Measurements from ENCODE around the gene CT47C1. TPM values are rescaled to one million over a fixed set of nuclear protein-coding genes. Genes with fewer than 3 reads are reported as not detected.
"Not testable (repeated sequence)": the region's sequence is repeated elsewhere in the genome, so short reads cannot be mapped to it uniquely, and the experiment has no call there.

Gene CT47C1
- polyA plus RNA-seq (ENCODE audit: insufficient read length in 4 of 4) = not detected

DNA sequence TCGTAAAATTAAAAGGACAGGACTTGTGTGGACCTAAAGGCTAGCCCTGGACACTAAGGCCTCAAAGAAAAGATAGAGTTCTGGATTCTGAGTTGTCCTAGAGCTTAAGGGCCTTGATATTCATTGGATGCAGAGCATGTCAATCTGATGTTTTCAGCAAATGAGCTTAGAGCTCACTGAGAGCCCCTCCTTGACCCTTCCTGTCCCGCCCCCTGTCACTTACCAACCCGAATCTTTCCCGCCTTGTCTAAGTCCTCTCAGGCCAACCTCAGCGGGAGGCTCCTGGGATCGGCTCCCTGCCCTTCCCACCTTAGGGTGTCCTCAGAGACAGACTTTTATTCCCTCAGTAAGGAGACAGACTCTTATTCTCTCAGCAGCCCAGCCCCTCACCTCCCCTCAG lies at the start of gene CT47C1:
Gene CT47C1 (plus strand): TSS at position 250 of the 400 bp plus-strand sequence. CDS start 233 bp downstream, outside the sequence.
- DNase-seq (ENCODE audit: low read depth in 4 of 4, low spot score in 2 of 4) = no peak

DNA sequence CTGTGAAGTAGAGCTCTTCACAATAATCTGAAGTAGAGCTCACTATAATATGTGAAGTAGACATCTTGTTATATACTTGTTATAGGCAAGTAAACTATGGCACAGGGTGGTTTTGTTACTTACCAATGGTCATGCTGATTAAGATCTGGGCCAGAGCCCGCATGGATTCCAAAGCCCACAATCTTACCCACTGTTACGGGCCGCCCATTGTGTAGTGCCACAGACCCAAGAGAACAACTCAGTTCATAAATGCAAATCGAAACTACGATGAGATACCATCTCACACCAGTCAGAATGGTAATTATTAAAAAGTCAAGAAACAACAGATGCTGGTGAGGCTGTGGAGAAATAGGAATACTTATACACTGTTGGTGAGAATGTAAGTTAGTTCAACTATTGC lies 46.9 kb upstream of the CT47C1 start:
- no peak for DNase-seq (ENCODE audit: low read depth in 4 of 4, low spot score in 2 of 4)

DNA sequence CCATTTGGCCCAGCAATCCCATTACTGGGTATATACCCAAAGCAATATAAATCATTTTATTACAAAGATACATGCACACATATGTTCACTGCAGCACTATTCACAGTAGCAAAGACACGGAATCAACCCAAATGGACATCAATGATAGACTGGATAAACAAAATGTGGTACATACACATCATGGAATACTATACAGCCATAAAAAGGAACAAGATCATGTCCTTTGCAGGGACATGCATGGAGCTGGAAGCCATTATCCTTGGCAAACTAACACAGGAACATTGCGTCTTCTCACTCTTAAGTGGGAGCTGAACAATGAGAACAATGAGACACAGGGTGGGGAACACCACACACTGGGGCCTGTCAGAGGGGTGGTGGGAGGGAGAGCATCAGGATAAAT lies 46.4 kb upstream of the CT47C1 start:
- not testable (repeated sequence) for DNase-seq (ENCODE audit: low read depth in 4 of 4, low spot score in 2 of 4)

DNA sequence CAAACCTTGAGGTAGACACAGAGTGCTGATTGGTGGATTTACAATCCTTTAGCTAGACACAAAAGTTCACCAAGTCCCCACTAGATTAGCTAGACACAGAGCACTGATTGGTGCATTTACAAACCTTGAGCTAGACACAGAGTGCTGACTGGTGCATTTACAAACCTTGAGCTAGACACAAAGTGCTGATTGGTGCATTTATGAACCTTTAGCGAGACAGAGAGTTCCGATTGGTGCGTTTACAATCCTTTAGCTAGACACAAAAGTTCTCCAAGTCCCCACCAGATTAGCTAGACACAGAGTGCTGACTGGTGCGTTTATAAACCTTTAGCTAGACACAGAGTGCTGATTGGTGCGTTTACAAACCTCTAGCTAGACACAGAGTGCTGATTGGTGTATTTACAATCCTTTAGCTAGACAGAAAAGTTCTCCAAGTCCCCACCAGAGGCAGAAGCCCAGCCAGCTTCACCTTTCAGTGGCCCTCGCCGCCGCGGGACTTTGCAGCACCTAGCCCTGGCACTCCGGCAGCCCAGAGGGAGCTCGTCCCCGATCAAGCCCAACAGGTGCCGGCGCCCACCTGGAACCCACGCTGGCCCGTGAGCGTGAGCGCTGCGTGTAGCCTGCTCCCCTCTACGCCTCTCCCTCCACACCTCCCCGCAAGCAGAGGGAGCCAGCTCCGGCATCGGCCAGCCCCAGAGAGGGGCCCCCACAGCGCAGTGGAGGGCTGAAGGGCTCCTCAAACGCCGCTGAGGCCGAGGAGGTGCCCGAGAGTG lies 44.6 kb upstream of the CT47C1 start:
- DNase-seq (ENCODE audit: low read depth in 4 of 4, low spot score in 2 of 4) = not testable (repeated sequence)

DNA sequence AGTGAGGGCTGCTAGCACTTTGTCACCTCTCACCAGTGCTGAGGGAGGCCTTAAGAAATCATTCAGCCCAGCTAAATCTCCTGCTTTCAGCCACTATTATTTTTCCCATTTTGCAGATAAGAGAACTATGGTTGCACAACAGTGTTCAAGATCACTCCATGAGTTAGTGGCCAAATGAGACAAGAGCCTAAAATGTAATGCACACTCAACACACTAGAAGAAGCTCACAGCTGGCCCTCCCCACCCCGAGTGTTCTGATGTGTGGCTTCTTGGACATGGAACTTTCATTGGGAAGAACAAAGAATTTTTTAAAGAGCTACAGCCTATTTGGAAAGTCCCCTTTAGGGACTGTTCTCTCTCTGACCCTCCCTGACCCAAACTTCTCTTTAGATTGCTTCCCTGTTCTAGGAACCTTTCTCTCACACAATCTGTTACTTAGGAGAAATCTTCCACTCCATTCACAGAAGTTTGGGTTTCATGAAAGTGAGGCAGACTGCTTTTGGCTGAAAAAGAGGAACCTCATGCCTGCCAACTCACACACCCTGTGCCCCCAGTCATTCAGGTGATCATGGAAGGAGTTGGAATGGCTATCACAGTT lies 44.0 kb upstream of the CT47C1 start:
- DNase-seq (ENCODE audit: low read depth in 4 of 4, low spot score in 2 of 4) = no peak

DNA sequence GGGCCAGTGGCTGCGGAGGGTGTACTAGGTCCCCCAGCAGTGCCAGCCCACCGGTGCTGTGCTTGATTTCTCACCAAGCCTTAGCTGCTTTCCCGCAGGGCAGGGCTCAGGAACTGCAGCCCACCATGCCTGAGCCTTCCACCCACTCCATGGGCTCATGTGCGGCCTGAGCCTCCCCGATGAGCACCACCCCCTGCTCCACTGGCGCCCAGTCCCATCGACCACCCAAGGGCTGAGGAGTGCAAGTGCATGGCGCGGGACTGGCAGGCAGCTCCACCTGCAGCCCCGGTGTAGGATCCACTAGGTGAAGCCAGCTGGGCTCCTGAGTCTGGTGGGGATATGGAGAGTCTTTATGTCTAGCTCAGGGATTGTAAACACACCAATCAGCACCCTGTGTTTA lies 43.1 kb upstream of the CT47C1 start:
- not testable (repeated sequence) for DNase-seq (ENCODE audit: low read depth in 4 of 4, low spot score in 2 of 4)

DNA sequence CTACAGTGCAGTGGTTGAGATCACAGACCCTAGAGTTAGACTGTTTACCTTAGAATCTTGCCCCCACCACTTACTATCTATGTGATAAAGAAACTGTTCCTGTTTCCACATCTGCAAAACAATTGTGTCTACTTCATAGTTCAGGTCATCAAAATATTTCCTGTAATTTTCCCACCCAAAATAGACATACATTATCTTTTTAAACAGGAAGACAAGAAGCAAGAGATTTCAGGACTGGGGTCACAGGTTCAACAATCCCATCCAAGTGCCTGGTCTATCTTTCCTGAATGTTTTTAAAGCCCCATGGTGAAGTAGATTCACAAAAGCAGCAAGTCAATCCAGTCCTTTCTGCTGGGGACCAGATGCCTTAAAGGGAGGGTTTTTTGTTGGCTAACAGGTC lies 41.8 kb upstream of the CT47C1 start:
- no peak for DNase-seq (ENCODE audit: low read depth in 4 of 4, low spot score in 2 of 4)

DNA sequence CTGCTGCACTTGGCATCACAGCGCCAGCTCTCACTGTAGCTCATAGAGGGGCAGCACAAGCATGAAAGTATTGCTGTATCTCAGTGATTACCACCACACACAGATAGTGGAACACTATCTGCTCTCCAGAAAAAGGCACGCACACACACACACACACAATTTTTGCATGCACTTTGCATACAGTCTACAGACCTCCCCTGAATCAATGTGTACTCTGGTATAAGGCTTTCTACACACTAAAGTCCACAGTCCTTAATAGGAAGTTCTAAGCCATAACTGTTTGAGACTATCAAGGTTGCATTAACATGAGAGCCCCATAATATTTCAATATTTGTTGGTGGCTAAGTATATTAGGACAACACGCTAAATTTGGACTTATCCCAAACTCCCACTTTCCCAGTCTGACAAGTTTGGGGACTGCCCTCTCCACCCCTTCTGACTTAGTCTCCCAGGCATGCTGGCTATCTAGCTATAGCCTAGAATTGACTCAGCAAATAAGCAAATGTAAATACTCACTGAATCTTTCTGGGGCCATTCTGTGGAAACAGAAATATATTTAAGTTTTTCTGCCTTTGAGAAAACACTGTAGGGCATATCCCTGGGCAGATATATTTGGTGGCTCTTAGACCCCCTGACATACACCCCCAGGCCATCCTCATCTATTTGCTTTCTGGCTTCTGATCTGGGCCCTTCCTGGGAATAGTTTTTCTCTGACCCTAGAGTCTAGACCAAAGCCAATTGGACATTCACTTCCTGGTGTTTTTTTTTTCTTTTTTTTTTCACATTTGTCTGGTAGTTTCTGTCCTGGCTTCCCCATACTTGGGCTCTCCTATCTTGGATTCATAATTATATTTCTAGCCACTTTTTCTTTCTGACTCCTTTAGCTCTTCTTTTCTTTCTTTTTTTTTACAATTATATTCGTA lies 36.4 kb upstream of the CT47C1 start:
- DNase-seq (ENCODE audit: low read depth in 4 of 4, low spot score in 2 of 4) = no peak

DNA sequence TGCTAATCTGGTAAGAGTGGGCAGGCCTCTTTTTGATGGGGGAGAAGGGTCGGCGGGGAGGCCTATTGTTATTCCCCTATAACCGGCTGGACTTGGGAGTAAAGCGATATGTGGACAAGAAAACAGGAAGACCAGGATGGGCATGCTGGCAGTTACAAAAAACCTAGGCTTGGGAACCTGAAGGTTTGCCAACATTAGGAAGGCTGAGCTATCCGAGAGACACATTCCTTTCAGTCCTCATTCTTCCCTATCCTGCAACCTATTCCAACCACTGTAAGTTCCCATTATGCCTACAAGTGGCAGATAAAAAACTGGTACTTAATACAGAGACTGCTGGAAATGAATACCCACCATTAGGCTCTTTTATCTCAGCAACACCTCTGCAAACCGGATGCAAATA lies 32.4 kb upstream of the CT47C1 start:
- no peak for DNase-seq (ENCODE audit: low read depth in 4 of 4, low spot score in 2 of 4)

DNA sequence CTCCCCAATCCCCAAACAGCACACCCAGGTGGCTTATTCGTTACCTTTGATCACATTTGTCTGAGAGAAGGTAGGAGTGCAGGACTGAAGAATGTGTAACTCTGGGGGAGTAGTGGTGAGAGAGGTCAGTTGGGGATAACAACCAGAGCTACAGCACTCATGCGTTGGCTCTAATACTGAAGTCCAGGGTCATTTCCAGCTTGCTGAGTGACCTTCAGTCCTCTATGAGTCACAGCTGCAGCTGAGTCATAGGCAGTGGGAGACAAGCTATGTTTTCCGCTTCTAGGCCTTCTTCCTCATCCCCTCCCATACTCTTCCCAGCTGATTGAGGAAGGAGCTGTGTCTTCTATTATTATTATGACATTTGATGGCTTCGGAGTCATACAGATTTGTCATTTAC lies 31.6 kb upstream of the CT47C1 start:
- DNase-seq (ENCODE audit: low read depth in 4 of 4, low spot score in 2 of 4) = no peak

DNA sequence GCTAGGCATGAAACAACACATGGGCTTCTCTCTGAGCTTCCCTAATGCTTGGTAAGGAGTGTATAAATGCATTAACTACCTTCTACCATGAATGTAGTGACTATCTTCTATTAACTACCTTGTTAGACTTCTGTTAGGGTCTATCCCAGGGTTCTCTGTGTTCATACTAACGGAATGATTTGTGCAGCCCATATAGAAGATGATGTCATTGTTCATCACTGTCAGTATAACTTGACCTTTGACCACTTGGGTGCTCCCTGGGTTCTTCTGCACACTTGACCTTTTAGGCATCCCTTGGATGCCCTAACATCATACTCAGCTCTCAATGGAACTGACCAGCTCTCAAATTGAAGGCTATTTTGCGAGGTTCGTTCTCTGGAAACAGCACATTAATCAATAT lies 30.8 kb upstream of the CT47C1 start:
- DNase-seq (ENCODE audit: low read depth in 4 of 4, low spot score in 2 of 4) = no peak

DNA sequence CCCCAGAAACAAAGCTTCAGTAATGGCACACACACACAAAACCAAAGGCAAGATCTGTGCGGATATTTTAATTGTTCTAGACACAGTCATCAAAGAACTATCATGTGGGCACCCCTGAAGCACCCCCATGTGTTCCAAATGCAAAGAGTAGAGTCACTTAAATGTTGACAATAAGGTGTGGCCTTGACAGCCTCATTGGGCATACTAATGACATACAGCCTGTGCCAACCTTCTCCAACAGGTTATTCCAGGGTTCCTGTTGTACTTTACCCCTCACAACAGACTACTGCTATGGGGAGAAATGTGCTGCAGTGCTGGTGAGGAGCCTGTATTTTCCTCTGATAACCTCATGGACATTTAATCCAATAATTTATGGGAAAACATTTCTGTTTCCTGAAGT lies 29.8 kb upstream of the CT47C1 start:
- no peak for DNase-seq (ENCODE audit: low read depth in 4 of 4, low spot score in 2 of 4)

DNA sequence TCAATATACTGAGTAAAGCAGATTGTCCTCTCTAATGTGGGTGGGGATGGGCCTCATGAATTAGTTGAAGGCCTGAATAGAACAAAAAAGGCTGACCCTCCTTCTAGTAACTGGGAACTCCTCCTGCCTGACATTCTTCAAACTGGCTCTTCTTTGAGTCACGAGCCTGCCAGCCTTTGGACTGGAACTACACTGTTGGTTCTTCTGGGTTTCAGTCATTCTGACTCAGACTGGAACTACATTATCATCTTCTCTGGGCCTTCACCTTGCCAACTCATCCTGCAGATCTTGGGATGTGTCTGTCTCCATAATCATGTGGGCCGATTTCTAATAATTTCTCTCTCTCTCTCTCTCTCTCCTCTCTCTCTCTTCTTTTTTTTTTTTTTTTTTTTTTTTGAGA lies 26.9 kb upstream of the CT47C1 start:
- DNase-seq (ENCODE audit: low read depth in 4 of 4, low spot score in 2 of 4) = no peak

DNA sequence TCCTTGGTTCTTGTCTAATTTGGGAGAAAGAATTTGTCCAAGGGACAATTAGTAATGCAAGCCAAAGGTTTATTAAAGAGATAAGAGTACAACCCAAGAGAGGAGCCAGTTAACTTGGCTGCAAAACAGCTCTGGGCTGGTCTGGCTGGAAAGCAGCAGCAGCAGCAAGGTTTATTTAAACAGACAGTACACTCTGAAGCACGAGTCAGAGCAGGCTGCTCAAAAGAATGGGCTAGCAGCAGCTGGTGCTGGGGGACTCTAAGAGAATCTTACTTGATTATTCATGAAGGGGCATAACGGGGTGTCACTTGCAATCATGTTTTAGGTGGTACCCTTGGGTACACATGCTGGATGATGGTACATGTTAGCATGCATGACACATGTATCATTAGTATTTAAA lies 17.1 kb upstream of the CT47C1 start:
- no peak for DNase-seq (ENCODE audit: low read depth in 4 of 4, low spot score in 2 of 4)

DNA sequence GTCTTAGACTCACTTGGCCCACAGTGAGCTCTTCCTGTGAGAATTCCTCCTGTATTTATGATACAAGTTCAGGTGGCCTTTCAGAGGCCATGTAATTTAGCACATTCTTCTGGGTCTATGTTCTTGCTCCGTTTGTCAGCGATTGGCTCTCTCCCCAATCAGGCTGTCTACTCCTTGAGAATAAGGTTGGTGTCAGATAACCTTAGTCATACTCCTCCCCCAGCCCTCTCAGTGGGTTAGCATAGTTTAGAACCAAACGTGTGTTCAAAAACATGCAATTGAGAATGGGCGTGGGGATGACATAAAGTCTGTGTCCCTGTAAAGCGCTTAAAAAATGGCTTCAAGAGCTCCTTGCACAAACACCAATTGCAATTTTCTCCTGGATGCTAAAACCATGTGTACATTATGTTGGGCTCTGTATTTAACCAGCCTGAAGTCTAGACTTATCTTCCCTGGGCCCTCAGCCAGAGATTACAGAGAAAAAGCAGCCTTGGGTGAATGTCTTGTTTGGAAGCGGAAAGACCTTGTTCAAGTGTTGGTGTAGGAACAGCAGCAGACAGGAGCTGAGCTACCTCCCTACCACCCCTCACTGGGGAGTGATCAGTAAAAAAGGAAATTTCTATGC lies 9.9 kb upstream of the CT47C1 start:
- no peak for DNase-seq (ENCODE audit: low read depth in 4 of 4, low spot score in 2 of 4)

DNA sequence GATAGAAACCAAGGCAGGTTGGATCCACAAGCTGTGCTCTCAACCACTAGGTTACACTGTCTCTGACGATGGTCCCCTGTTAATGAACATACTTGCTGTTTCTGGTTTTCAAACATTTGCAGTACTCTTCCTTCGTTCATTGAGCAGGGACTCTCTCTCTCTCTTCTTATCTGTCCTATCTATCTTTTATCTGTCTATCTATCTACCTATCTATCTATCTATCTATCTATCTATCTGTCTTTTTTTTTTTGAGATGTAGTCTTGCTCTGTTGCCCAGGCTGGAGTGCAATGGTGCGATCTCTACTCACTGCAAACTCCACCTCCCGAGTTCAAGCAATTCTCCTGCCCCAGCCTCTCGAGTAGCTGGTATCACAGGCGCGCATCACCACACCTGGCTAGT lies 9.4 kb upstream of the CT47C1 start:
- DNase-seq (ENCODE audit: low read depth in 4 of 4, low spot score in 2 of 4) = no peak

DNA sequence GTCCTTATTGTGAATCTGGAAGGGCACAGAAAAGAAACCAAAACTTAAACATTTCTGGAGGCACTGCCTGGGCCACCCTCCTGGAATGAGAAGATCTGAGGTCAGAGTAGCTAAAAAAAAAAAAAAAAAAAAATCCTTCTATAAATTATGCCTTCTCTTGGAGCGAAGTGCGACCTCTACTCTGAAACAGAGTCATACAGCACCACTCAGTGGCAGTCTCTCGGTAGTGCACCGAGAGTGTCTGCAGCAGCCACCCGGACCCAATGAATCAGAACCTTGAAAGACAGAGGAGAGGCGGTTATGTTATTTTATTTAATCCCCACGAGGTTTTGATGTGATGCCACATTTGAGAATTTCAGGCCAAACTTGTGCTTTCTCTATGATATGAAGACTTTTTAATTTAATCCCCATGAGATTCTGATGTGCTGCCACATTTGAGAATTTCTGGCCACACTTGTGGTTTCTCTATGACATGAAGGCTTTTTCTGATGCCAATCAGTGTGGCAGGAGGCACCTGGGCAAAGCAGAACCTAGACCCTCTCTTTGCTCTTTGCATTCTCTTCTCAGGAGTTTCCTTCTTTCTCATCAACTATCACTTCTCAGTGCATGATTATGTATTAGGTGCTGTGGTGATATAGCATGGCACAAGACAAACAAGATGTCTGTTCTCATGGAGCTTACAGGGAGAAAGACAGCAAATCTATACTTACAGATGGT lies 5.6 kb upstream of the CT47C1 start:
- no peak for DNase-seq (ENCODE audit: low read depth in 4 of 4, low spot score in 2 of 4)

DNA sequence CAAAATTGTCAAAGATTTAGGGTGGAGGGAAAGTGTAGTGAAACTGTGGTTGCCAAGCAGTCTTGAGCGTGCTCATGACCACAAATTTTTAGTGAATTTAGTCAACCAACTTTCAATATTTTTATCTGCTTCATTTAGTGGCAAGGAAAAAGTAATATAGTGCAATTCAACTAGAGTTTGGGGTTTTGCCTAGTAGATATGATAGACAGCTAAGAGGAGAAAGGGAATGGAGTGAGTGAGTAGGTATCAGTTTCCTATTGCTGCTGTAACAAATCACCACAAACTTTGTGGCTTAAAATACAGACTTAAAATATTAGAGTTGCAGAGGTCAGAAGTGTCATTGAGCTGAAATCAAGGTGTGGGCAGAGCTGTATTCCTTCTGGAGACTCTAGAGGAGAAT lies 3.7 kb upstream of the CT47C1 start:
- no peak for DNase-seq (ENCODE audit: low read depth in 4 of 4, low spot score in 2 of 4)

DNA sequence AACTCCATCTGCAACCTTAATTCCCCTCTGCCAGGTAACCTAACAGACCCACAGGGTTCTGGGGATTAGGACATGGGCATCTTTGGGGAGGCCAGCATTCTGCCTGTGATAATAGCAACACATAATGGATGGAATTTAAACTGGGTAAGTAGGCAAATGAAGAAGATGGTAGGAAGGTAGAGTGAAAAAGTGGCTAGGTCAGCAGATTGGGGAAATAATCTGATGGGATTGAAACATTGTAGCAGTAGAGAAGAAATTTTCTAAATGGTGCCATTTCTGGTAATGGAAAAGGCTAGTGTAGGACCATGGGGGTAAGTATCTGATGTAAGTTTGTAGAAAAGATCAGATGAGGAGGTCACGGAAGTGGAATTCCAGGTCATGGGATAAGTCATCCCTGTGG lies 3.0 kb upstream of the CT47C1 start:
- no peak for DNase-seq (ENCODE audit: low read depth in 4 of 4, low spot score in 2 of 4)

DNA sequence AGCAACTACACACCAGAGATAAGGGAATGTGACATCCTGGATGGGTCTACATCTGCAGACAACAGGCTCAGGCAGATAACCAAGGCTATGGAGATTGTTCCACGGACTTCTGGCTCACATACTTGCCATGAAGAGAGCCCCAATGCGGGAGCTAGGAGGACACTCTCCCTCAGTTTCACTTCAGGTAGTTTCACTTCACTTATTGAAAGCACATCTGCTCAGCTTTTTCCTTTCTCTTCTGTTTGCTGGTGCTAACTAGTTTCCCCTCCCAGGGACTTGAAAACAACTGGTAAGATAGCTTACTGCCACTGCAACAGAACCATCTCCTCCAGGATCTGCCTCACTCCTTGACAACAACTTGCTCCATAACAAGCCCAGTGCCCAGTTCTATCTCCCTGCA lies 1.4 kb upstream of the CT47C1 start:
- DNase-seq (ENCODE audit: low read depth in 4 of 4, low spot score in 2 of 4) = no peak
